HG02588 (cell line): ENCODE data around the gene SLC18A2.
"Not testable (repeated sequence)": the region's sequence is repeated elsewhere in the genome, so short reads cannot be mapped to it uniquely, and the experiment has no call there.

Experiments
- ATAC-seq: cut with Tn5 transposase; IDR thresholded peaks from one replicate; pipeline ENCODE4 v1.9.1; 2021; ENCODE audit warnings: mild to moderate bottlenecking, moderate library complexity; ENCODE audit not compliant: unreplicated experiment

Gene SLC18A2

GRCh38 chr10:117262291-117262902, 21.5 kb downstream of the SLC18A2 start:
- no peak for ATAC-seq

GRCh38 chr10:117262903-117263293, 22.0 kb downstream of the SLC18A2 start:
- ATAC-seq, result no peak

DNA sequence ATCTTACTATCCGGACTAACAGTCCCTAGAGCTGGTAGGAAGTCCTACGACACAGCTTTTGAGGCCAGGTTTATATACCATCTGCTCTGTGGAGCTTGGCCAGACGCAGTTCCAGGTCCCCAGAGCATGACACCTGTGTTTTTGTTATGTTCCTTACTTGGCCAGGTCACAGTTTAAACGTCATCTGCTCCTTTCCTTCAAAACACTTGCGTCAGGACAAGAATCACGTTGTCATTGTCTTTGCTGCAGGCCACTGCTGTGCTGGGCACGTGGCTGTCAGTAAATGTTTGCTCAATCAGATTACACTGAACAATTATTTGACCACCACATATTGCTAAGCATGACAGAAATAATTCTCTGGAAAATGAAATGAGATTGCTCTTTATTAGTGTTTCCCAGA, 23.9 kb downstream of the SLC18A2 start:
- ATAC-seq, result no peak

- ATAC-seq, result no peak
Measured at GRCh38 chr10:117266400-117266799, 25.5 kb downstream of the SLC18A2 start.

- ATAC-seq, result no peak
Measured at GRCh38 chr10:117266812-117267211, 25.9 kb downstream of the SLC18A2 start.

DNA sequence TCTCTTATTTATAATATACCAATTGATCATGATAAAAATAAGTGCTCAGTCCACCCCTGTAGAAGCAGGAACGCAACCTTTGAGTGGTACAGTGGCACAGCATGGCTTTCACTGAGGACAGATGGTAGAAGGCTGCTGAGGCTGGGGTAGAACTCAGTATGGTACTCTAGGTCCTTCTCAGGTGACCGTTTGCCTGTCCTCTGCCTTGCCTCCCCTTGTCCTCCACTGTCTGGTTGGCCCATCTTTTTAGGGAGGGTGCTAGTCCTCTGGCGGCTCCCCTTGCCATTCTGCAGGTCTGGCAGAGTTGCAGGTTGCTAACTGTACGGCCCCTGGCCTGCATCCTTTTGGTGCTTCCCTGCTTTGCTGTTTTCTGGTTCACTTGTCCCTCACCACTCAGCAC, 27.3 kb downstream of the SLC18A2 start:
- no peak for ATAC-seq

DNA sequence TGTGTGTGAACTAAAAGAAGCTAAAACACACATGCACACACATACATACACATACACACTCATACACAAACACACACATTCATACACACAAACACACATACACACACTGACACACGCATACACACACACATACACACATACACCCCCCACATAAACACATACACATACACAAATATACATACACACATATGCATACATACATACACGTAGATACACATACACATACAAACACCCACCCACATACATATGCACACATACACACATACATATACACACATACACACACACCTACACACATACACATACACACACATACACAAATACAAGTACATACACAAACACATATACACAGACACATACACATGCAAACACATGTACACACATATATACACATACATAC, 28.0 kb downstream of the SLC18A2 start:
- no peak for ATAC-seq

GRCh38 chr10:117271427-117271826, 30.5 kb downstream of the SLC18A2 start:
- ATAC-seq, result no peak

DNA sequence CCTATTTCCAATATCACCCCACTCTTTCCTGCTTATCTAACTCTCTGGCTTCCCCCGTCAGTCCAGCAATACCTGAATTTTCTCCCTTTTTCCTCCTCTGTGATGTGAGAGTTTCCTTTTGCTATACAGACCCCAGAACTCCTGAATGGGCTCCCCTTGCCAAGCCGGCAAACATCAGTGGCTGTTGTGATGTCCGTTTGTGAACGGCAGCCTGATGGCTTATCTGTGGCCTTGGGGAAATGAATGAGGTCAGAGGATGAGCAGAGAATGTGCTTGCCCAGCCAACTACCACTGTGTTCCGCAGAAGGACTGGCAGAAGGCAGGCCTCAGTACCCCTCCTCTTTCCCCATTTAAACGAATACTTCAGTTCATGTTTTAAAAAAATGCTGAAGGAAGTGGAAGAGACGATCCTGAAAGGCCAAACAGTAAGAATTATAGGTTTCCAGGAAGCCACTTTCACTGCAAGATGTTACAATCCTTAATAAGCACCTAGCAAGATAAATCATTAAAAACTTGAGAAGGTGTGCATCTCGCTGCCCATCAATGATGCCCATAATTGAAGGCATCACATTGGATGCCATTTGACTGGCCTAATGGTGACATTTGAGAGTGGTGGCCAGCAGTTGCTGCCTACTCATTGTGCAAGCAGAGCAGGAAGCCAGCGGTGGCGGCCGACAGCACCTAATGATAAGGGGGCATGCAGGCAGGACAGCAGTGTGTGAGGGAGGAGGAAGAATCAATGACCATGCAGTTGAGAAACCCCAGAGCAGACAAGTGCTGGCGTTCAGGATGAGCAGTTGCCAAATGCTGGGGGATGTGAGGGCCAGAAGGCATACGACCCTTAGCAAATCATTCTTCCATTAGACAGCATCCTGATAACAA, 31.5 kb downstream of the SLC18A2 start:
- no peak for ATAC-seq

DNA sequence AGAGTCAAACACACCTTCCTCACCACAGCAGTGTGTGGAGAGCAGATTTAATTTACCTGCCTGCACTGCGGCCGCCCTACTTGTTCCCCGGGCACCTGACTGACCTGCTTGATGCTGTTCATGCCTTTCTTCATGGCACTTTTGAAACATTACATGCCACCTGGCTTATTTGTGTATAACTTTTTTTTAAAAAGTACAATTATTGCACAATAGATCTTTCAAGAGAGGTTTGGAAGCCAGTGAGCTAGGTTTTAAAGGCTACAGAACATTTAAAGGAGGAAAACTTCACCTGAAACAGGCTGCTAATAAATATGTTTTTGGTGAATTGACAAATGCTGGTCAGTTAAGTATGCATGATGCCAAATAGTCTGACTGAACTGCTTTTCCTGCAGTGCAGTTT, 33.1 kb downstream of the SLC18A2 start:
- no peak for ATAC-seq

- no peak for ATAC-seq
Measured at GRCh38 chr10:117274509-117274908, 33.6 kb downstream of the SLC18A2 start.

DNA sequence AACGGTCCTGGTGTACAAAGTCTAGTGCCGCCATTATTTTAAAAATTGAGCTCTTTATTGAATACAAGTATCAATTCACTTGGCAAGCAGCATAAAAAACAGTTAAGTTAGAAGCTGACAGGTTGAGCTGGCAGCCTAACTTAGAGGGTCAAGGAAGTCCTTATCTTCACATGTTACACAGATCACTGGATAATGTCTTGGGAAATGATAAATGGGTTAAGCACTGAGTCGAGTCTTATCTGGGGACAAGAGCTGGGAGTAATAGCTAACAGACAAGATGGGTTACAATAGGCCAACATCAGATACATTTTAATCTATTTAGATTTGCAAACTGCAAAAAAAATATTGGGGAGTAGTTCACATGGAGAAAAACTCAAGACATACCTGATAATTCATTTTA, 34.2 kb downstream of the SLC18A2 start:
- no peak for ATAC-seq

GRCh38 chr10:117277675-117278074, 36.8 kb downstream of the SLC18A2 start:
- ATAC-seq, result no peak

DNA sequence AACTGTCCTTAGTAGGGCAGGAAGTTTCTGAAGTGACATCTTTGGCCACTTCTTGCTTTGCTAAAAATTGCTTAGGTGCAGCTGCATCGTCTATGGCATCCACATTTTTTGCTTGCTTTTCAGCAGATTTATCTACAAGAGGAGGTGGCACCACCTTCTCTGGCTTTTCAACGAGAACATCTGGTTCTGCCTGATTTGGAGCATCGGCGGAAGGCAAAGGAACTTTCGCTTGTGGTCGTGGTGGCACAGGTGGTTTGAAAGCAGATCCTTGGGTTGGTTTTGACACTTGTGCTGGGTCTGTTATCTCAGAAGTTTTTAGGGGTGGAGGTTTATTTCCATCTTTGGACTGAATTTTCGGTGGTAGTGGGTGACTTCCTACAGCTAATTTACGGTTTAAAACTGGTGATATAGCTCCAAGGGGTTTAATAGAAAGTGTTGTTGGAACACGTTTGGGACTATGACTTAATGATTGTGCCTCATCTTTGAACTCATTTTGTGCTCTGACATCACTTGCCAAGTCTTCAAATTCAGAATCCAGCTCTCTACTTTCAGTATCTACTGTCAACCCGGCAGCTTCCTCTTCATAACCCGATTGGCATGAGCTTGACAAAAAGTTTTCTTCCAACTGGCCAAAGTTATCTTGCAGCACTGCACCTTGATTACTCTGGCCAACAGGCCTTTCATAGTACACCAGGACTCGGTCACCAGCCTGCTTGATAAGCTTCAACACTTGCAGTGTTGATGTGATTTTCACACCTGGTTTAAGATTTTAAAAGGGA, 44.0 kb downstream of the SLC18A2 start:
- ATAC-seq, result no peak

- ATAC-seq, result not testable (repeated sequence)
Measured at GRCh38 chr10:117290872-117291271, 50.0 kb downstream of the SLC18A2 start.

DNA sequence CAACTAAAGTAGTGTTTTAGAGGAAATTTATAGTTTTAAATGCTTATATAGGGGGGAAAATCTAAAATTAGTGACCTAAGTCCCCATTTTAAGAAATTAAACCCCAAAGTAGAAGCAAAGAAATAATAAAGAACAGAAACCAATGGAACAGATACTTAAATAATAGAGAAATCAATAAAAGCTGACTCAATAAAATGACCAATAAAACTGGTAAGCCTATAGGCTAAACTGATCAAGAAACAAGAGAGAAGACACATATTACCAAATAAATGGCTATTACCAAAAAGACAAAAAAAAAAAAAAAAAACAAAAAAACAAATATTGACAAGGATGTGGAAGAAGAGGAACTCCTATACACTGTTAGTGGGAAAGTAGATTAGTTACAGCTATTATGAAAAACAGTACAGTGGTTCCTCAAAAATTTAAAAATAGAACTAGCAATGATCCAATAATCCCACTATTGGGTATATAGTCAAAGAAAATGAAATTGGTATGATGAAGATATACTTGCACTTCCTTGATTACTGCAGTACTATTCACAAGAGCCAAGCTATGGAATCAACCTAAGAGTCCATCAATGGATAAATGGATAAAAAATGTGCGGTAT, 53.2 kb downstream of the SLC18A2 start:
- ATAC-seq, result no peak

DNA sequence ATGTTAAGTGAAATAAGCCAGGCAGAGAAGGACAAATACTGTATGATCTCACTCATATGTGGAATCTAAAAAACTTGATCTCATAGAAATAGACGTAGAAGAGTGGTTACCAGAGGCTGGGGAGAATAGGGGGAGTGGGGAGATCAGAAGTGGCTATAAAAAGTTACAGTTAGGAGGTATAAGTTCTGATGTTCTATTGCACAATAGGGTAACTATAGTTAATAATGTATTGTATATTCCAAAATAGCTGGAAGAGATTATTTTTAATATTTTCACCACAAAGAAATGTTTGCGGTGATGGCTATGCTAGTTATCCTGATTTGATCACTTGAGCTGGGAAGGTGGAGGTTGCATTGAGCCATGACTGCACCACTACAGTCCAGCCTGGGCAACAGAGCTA, 53.8 kb downstream of the SLC18A2 start:
- ATAC-seq, result no peak

GRCh38 chr10:117298219-117298618, 57.3 kb downstream of the SLC18A2 start:
- ATAC-seq, result no peak

DNA sequence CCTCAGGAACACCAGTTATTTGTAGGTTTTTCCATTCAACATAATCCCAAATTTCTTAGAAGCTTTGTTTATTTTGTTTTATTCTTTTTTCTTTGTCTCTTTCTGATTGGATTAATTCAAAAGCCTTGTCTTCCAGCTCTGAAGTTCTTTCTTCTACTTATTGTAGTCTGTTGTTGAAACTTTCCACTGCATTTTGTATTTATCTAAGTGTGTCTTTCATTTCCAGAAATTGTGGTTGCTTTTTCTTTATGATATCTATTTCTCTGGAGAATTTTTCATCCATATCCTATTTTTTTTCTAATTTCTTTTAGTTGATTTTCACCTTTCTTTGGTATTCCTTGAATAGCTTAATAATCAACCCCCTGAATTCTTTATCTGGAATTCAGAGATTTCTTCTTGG, 58.5 kb downstream of the SLC18A2 start:
- ATAC-seq, result no peak

DNA sequence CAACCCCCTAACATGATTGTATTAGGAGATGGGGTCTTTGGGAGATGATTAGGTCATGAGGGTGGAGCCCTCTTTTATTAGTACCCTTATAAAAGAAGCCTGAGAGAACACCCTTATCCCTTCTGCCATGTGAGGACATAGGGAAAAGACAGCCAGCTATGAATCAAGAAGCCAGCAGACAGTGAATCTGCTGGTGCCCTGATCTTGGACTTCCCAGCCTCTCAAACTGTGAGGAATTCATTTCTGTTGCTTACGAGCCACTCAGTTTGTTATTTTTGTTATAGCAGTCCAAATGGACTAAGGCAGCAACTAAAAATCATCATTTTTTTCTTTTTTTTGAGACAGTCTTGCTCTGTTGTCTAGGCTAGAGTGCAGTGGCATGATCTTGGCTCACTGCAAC, 59.8 kb downstream of the SLC18A2 start:
- no peak for ATAC-seq

DNA sequence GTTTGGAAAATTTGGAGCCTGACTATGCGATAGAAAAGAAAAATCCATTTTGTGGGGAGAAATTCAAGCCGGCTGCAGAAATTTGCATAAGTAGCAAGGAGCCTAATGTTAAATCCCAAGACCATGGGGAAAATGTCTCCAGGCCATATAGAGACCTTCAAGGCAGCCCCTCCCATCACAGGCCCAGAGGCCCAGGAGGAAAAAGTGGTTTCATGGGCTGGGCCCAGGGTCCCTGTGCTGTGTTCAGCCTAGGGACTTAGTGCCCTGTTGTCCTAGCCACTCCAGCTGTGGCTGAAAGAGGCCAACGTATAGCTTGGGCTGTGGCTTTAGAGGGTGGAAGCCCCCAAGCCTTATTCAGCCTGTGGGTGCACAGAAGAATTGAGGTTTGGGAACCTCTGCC, 62.5 kb downstream of the SLC18A2 start:
- ATAC-seq, result not testable (repeated sequence)
